ENCODE measurements around the gene ASTE1.

GRCh38 chr3:131026321-131027151 is at the start of gene ASTE1, which contains the start of gene NEK11:
- TF ChIP-seq POLR2A (IDR thresholded peaks at IDR 0.05): no peak
- TF ChIP-seq CTCF (IDR thresholded peaks at IDR 0.05): no peak
